ENCODE results near the gene PSD4.
A peak's percentile ranks its signal among the peaks of the same experiment; 100 is the strongest.

Gene PSD4

GRCh38 chr2:113208396-113208795 lies 34.6 kb downstream of the PSD4 start:
- DNase-seq = no peak

GRCh38 chr2:113209011-113209645 lies 35.4 kb downstream of the PSD4 start:
- no peak for DNase-seq

- DNase-seq = no peak
Measured at GRCh38 chr2:113209646-113210171, 35.9 kb downstream of the PSD4 start.

GRCh38 chr2:113211226-113212105 lies 37.7 kb downstream of the PSD4 start:
- peak; percentile 65 to 87 (median 84) for DNase-seq

- peak; percentile 50 to 73 (median 64) for DNase-seq
Measured at GRCh38 chr2:113212245-113213060, 38.7 kb downstream of the PSD4 start.

- peak in 1 of 4 experiments; percentile 0 for DNase-seq
Measured at GRCh38 chr2:113213061-113213930, 39.5 kb downstream of the PSD4 start.

- no peak for DNase-seq
Measured at GRCh38 chr2:113214141-113214540, 40.4 kb downstream of the PSD4 start.

- DNase-seq = no peak
Measured at GRCh38 chr2:113215056-113215455, 41.3 kb downstream of the PSD4 start.

GRCh38 chr2:113216321-113216720 lies 42.5 kb downstream of the PSD4 start:
- DNase-seq = no peak

GRCh38 chr2:113216891-113217454 lies 43.2 kb downstream of the PSD4 start:
- no peak for DNase-seq

- DNase-seq = peak in 3 of 4 experiments; percentile 42 to 66 (median 52)
Measured at GRCh38 chr2:113217455-113218282, 43.9 kb downstream of the PSD4 start.

GRCh38 chr2:113218283-113219091 lies 44.7 kb downstream of the PSD4 start:
- peak; percentile 94 to 99 (median 96) for DNase-seq

- DNase-seq = no peak
Measured at GRCh38 chr2:113219092-113219441, 45.3 kb downstream of the PSD4 start.

- no peak for DNase-seq
Measured at GRCh38 chr2:113219525-113219888, 45.7 kb downstream of the PSD4 start.

- DNase-seq = peak; percentile 88 to 93 (median 92)
Measured at GRCh38 chr2:113219889-113220641, 46.3 kb downstream of the PSD4 start.

- peak in 1 of 4 experiments; percentile 55 for DNase-seq
Measured at GRCh38 chr2:113220970-113221708, 47.4 kb downstream of the PSD4 start.

GRCh38 chr2:113221846-113222245 lies 48.1 kb downstream of the PSD4 start:
- DNase-seq = no peak

- DNase-seq = no peak
Measured at GRCh38 chr2:113223813-113224212, 50.0 kb downstream of the PSD4 start.

Data from suppressor macrophage (primary cell).